Panc1 (cell line): Measurements from ENCODE around the gene PKD1L1. TPM values are rescaled to one million over a fixed set of nuclear protein-coding genes. Genes with fewer than 3 reads are reported as not detected.

ENCODE experiments used
- total RNA-seq: library from RNA; stranded (reverse); gene quantifications from one replicate; pipeline ENCODE4 v1.2.1, GENCODE V29; 2021; ENCODE audit not compliant: unreplicated experiment

PKD1L1 gene
- total RNA-seq, 1 experiment from 2014 or later = 2.2 TPM

Other genes starting within 250 kb of the PKD1L1 start
- 72.7 TPM for gene HUS1, start 31.1 kb upstream of the PKD1L1 start, total RNA-seq
- 0.49 TPM for gene SUN3, start 80.6 kb upstream of the PKD1L1 start, total RNA-seq
- 3.2 TPM for gene C7orf57, start 87.1 kb upstream of the PKD1L1 start, total RNA-seq
- gene UPP1, start 140.8 kb upstream of the PKD1L1 start, total RNA-seq = 331 TPM
- 1.7 TPM for gene ABCA13, start 223.0 kb upstream of the PKD1L1 start, total RNA-seq